Measurements from ENCODE around the gene CBFB. TPM values are rescaled to one million over a fixed set of nuclear protein-coding genes. Genes with fewer than 3 reads are reported as not detected.

Gene CBFB
- total RNA-seq, 1 donor from 2014 or later, result 240 TPM

Other genes starting within 250 kb of the CBFB start
- 0.11 and 0.25 TPM in 2 replicates for gene TERB1, start 227.6 kb upstream of the CBFB start, total RNA-seq
- 83.1 and 85.6 TPM in 2 replicates for gene NAE1, start 198.2 kb upstream of the CBFB start, total RNA-seq
- gene CA7, start 184.7 kb upstream of the CBFB start, total RNA-seq, result 0.11 and 0.20 TPM in 2 replicates
- 20.1 and 25.0 TPM in 2 replicates for gene PDP2, start 148.6 kb upstream of the CBFB start, total RNA-seq
- not detected in 2 replicates for gene CDH16, start 110.3 kb upstream of the CBFB start, total RNA-seq
- gene RRAD, start 103.6 kb upstream of the CBFB start, total RNA-seq, result 0.66 and 1.2 TPM in 2 replicates
- gene CIAO2B, start 94.7 kb upstream of the CBFB start, total RNA-seq, result 110 and 113 TPM in 2 replicates
- gene CES2, start 93.6 kb upstream of the CBFB start, total RNA-seq, result 35.6 and 38.3 TPM in 2 replicates
- gene CES3, start 67.9 kb upstream of the CBFB start, total RNA-seq, result 7.9 and 10.9 TPM in 2 replicates
- 39.6 and 42.2 TPM in 2 replicates for gene CES4A, start 40.6 kb upstream of the CBFB start, total RNA-seq
- gene PHAF1, start 80.8 kb downstream of the CBFB start, total RNA-seq, result 18.7 and 19.3 TPM in 2 replicates
- 8.1 and 8.3 TPM in 2 replicates for gene B3GNT9, start 121.8 kb downstream of the CBFB start, total RNA-seq
- gene TRADD, start 130.8 kb downstream of the CBFB start, total RNA-seq, result 48.6 and 52.9 TPM in 2 replicates
- 32.7 and 34.4 TPM in 2 replicates for gene FBXL8, start 130.8 kb downstream of the CBFB start, total RNA-seq
- 39.3 and 43.9 TPM in 2 replicates for gene HSF4, start 135.6 kb downstream of the CBFB start, total RNA-seq
- 19.4 and 20.2 TPM in 2 replicates for gene NOL3, start 141.4 kb downstream of the CBFB start, total RNA-seq
- 50.4 and 57.4 TPM in 2 replicates for gene MATCAP1, start 154.8 kb downstream of the CBFB start, total RNA-seq
- gene EXOC3L1, start 161.0 kb downstream of the CBFB start, total RNA-seq, result 0.09 TPM in 1 of 2 replicates, not detected in the other
- gene E2F4, start 163.0 kb downstream of the CBFB start, total RNA-seq, result 132 and 133 TPM in 2 replicates
- gene ELMO3, start 170.0 kb downstream of the CBFB start, total RNA-seq, result 7.4 and 8.2 TPM in 2 replicates
- 46.2 and 51.2 TPM in 2 replicates for gene TMEM208, start 198.0 kb downstream of the CBFB start, total RNA-seq
- 60.3 and 64.6 TPM in 2 replicates for gene FHOD1, start 218.3 kb downstream of the CBFB start, total RNA-seq
- gene SLC9A5, start 219.8 kb downstream of the CBFB start, total RNA-seq, result 2.9 and 3.3 TPM in 2 replicates